Measurements from ENCODE around the gene ENPP6.

Gene ENPP6

DNA sequence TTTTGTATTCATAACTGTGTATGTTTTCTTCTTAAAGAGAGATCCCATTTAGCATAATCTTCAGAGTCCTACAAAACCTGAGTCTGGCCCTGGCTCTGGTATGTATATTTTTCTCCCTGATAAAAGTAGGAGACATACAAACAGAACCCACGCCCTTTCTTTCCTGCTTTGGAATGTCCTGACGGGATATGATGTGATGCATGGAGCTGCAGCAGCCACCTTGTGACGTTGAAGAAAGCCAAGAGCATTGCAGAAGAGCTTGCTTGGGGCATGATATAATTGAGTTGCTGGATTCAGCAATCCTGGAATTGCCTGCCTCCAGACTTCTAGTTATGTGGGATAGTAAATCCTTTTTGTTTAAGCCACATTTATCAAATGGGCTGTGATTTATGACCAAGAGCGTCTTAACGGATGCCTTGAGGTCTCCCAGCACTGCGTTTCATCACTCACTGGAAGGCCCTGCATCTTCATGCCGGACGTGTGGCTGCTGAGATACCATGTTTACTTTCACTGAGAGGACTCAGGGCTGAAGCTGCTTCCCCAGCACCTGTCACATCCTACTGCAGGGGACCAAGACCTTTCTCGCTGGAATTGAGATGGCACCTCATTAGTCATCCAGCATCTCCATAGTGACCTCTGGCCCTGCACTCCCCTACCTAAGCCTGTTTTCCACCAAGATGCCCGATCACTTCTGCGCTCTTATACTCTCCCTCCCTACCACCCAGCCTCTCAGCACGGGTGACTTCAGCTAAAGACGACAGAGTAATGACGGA, 107.0 kb downstream of the ENPP6 start:
- no peak for ATAC-seq
- TF ChIP-seq, protein P1, sequence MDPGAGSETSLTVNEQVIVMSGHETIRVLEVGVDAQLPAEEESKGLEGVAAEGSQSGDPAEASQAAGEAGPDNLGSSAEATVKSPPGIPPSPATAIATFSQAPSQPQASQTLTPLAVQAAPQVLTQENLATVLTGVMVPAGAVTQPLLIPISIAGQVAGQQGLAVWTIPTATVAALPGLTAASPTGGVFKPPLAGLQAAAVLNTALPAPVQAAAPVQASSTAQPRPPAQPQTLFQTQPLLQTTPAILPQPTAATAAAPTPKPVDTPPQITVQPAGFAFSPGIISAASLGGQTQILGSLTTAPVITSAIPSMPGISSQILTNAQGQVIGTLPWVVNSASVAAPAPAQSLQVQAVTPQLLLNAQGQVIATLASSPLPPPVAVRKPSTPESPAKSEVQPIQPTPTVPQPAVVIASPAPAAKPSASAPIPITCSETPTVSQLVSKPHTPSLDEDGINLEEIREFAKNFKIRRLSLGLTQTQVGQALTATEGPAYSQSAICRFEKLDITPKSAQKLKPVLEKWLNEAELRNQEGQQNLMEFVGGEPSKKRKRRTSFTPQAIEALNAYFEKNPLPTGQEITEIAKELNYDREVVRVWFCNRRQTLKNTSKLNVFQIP (CRISPR knock-in tag; IDR thresholded peaks at IDR 0.05; ENCODE audit: borderline replicate concordance, low read depth) = no peak
- no peak for TF ChIP-seq SNAI2 (CRISPR knock-in tag; IDR thresholded peaks at IDR 0.05)
- no peak for TF ChIP-seq ISL1 (CRISPR knock-in tag; IDR thresholded peaks at IDR 0.05)
- no peak for TF ChIP-seq ESRRG (CRISPR knock-in tag; IDR thresholded peaks at IDR 0.05)
- TF ChIP-seq, protein P2, sequence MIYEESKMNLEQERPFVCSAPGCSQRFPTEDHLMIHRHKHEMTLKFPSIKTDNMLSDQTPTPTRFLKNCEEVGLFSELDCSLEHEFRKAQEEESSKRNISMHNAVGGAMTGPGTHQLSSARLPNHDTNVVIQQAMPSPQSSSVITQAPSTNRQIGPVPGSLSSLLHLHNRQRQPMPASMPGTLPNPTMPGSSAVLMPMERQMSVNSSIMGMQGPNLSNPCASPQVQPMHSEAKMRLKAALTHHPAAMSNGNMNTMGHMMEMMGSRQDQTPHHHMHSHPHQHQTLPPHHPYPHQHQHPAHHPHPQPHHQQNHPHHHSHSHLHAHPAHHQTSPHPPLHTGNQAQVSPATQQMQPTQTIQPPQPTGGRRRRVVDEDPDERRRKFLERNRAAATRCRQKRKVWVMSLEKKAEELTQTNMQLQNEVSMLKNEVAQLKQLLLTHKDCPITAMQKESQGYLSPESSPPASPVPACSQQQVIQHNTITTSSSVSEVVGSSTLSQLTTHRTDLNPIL (CRISPR knock-in tag; IDR thresholded peaks at IDR 0.05; ENCODE audit: low read depth) = no peak
- TF ChIP-seq ARNTL (CRISPR knock-in tag; IDR thresholded peaks at IDR 0.05; ENCODE audit: borderline replicate concordance, low read depth) = no peak
- TF ChIP-seq ZNF565 (CRISPR knock-in tag; conservative IDR thresholded peaks at IDR 0.05; ENCODE audit: low read depth) = no peak
- no peak for TF ChIP-seq ZFP3 (CRISPR knock-in tag; IDR thresholded peaks at IDR 0.05)
- TF ChIP-seq TCF4 (CRISPR knock-in tag; IDR thresholded peaks at IDR 0.05; ENCODE audit: borderline replicate concordance) = no peak
- TF ChIP-seq TOX (CRISPR knock-in tag; IDR thresholded peaks at IDR 0.05; ENCODE audit: borderline replicate concordance) = no peak
- TF ChIP-seq, protein P3, sequence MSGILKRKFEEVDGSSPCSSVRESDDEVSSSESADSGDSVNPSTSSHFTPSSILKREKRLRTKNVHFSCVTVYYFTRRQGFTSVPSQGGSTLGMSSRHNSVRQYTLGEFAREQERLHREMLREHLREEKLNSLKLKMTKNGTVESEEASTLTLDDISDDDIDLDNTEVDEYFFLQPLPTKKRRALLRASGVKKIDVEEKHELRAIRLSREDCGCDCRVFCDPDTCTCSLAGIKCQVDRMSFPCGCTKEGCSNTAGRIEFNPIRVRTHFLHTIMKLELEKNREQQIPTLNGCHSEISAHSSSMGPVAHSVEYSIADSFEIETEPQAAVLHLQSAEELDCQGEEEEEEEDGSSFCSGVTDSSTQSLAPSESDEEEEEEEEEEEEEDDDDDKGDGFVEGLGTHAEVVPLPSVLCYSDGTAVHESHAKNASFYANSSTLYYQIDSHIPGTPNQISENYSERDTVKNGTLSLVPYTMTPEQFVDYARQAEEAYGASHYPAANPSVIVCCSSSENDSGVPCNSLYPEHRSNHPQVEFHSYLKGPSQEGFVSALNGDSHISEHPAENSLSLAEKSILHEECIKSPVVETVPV (CRISPR knock-in tag; IDR thresholded peaks at IDR 0.05) = no peak
- TF ChIP-seq CSDC2 (CRISPR knock-in tag; IDR thresholded peaks at IDR 0.05) = no peak

DNA sequence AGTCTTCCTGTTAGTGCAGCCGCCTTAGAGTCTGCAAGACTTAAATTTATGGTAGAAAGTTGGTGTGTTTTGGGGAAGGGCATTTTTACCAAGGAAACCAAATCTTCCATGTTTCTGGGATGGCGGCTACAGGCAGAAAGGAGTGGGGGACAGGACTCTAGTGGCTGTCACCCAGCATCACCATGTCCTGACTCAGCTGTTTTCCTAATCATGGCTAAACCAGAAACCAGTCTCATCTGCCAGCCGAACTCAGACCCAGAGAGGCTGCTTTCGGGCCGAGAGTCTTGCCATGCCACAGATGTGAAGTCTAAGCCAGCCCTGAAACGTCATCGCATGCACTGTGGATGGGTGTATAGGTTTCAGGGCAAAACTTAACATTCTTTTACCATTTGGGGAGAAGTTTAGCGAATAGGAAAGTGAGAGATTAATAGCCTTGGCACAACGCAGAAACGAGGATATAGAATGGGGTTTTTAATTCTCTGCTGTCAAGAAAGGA, 109.6 kb downstream of the ENPP6 start:
- no peak for ATAC-seq

DNA sequence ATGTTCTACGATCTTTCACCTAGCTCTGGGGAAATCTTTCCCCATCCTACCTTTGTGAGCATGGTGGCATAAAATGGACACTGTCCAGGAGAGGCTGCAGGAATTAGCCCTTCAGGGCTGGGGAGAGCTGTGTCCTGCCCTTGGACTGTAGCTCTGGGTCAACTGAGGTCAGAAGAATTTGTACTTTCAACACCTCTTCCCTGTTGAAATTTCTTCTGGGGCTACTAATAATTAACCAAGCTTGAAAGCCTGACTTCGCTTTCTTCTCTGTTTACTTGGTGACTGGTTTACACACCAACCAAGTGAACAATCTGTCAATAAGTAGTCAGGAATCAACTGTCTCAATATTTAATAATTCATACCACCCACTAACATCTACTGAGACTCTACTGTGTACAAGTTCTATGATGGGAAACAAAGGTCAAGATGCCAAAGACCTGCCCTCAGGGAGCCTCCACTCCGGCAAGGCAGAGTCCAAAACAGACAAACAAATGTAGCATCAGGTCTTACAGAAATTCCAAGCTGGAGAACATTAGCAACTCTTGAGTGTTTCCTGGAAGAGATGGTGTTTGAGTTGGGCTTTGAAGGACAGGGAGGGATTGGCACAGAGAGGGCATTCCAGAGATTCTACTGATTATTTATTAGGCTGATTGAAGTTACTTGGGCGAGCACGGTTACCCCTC, 113.1 kb downstream of the ENPP6 start:
- ATAC-seq = no peak
- TF ChIP-seq ISL1 (CRISPR knock-in tag; IDR thresholded peaks at IDR 0.05) (no peak), ESRRG (CRISPR knock-in tag; IDR thresholded peaks at IDR 0.05) (no peak), ARNTL (CRISPR knock-in tag; IDR thresholded peaks at IDR 0.05; ENCODE audit: borderline replicate concordance, low read depth) (no peak), ZFP30 (CRISPR knock-in tag; IDR thresholded peaks at IDR 0.05) (no peak), CSDC2 (CRISPR knock-in tag; IDR thresholded peaks at IDR 0.05) (no peak), PPARA (CRISPR knock-in tag; IDR thresholded peaks at IDR 0.05; ENCODE audit: borderline replicate concordance) (no peak)
- TF ChIP-seq, protein P1 (CRISPR knock-in tag; IDR thresholded peaks at IDR 0.05; ENCODE audit: borderline replicate concordance, low read depth) = no peak

More for the DNA sequence above, 109.6 kb downstream of the ENPP6 start:
- TF ChIP-seq ARNTL (CRISPR knock-in tag; IDR thresholded peaks at IDR 0.05; ENCODE audit: borderline replicate concordance, low read depth) (no peak), GLIS3 (CRISPR knock-in tag; IDR thresholded peaks at IDR 0.05) (no peak), ESRRG (CRISPR knock-in tag; IDR thresholded peaks at IDR 0.05) (no peak), OSR1 (CRISPR knock-in tag; IDR thresholded peaks at IDR 0.05) (no peak), RARB (CRISPR knock-in tag; IDR thresholded peaks at IDR 0.05) (no peak), CSDC2 (CRISPR knock-in tag; IDR thresholded peaks at IDR 0.05) (no peak), ZNF8 (CRISPR knock-in tag; IDR thresholded peaks at IDR 0.05) (no peak)

DNA sequence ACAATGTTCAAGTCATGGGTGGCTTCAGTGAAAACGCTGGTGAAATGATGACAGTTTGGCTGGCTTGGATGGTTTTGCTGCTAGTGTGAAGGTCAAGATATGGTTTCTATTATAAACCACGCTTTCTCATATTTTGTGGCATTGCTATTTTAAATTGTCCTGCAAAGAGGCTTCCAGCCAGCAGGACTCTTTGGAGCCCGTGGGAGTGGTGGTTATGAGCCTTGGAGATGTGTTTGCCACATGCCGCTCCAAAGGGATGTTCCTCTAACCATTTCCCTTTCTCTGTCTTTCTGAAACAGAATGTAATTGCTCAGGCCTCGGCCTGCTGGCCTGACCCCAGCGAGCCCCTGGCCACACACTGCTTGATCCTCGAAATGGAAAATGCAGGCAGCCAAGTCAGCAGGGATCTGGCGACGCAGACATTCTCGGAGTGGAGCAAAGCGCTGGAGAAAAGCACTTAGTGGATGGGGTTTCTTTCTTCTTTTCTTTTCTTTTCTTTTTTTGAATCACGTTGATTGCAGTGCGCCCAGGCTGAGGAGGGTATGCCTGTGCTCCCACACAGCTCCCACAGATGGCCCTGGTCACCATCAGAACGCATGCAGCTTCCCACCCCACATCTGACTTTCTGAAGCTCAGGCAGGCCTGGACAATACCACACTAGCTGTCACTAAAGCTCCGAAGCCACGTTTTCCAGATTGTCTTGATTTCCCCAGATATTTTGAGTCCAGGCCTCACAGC, 114.0 kb downstream of the ENPP6 start:
- no peak for ATAC-seq
- TF ChIP-seq, protein P3 (CRISPR knock-in tag; IDR thresholded peaks at IDR 0.05) = no peak
- TF ChIP-seq TCF4 (CRISPR knock-in tag; IDR thresholded peaks at IDR 0.05; ENCODE audit: borderline replicate concordance) = 0 out of 2 replicates have a peak, but pooled peaks have one; percentile 14
